Ectodermal cell (in vitro differentiated cells): Measurements from ENCODE around the gene KIRREL3.

Experiments
- H3K27ac ChIP-seq: 2 replicates; pipeline ENCODE4 v1.7.0; 2013; ENCODE audit warnings: mild to moderate bottlenecking, low read depth, low read length; ENCODE audit not compliant: insufficient read depth, poor library complexity, severe bottlenecking
- H3K27me3 ChIP-seq: 2 replicates; pipeline ENCODE4 v1.7.0; 2013; ENCODE audit warnings: mild to moderate bottlenecking, low read length; ENCODE audit not compliant: insufficient read depth, control insufficient read depth, poor library complexity, severe bottlenecking
- H3K36me3 ChIP-seq: one replicate; pipeline ENCODE4 v1.7.0; 2013; ENCODE audit warnings: low read length; ENCODE audit not compliant: control insufficient read depth, insufficient read depth
- H3K4me1 ChIP-seq: one replicate; pipeline ENCODE4 v1.7.0; 2013; ENCODE audit warnings: low read length; ENCODE audit not compliant: control insufficient read depth, insufficient read depth
- H3K4me3 ChIP-seq: 2 replicates; pipeline ENCODE4 v1.7.0; 2013; ENCODE audit warnings: low read depth, low read length, control low read depth; ENCODE audit not compliant: insufficient read depth
- H3K9me3 ChIP-seq: 2 replicates; pipeline ENCODE4 v1.7.0; 2013; ENCODE audit warnings: mild to moderate bottlenecking, low read length, moderate library complexity; ENCODE audit not compliant: control insufficient read depth
- WGBS, 2 experiments: methylation state at CpG; one replicate each; pipeline ENCODE4 v1.1.7; 2013; ENCODE audit warnings: missing lambda C conversion rate in 2 of 2; 5-methylcytosine and 5-hydroxymethylcytosine counted together

The KIRREL3 gene

GRCh38 chr11:126638648-126639047 is 361.9 kb downstream of the KIRREL3 start:
- Histone ChIP-seq H3K36me3 (no peaks in the 10 kb centered on the region), H3K9me3 (no peaks in the 10 kb centered on the region), H3K27ac (no peak overlapping the region), H3K4me1 (peaks cover 25% of the 10 kb centered on the region), H3K4me3 (no peak overlapping the region), H3K27me3 (no peaks in the 10 kb centered on the region)
- 70 to 84% methylated on average over 4 to 5 of the region's 5 CpGs for whole genome bisulfite sequencing, 2 experiments

- Histone ChIP-seq H3K36me3 (no peaks in the 10 kb centered on the region), H3K4me3 (no peak overlapping the region), H3K9me3 (no peaks in the 10 kb centered on the region), H3K4me1 (peaks cover 29% of the 10 kb centered on the region), H3K27ac (no peak overlapping the region), H3K27me3 (no peaks in the 10 kb centered on the region)
- 63 to 83% methylated on average over 2 of the region's 2 CpGs for WGBS, 2 experiments
These were observed 362.8 kb downstream of the KIRREL3 start for GRCh38 chr11:126637795-126638175.

GRCh38 chr11:126636911-126637794 is 363.4 kb downstream of the KIRREL3 start:
- Histone ChIP-seq H3K9me3 (no peaks in the 10 kb centered on the region), H3K27me3 (no peaks in the 10 kb centered on the region), H3K4me1 (peaks cover 29% of the 10 kb centered on the region), H3K36me3 (no peaks in the 10 kb centered on the region), H3K27ac (no peak overlapping the region), H3K4me3 (no peak overlapping the region)
- WGBS, 2 experiments = 84 to 93% methylated on average over 4 to 5 of the region's 5 CpGs

- H3K9me3 ChIP-seq = no peaks in the 10 kb centered on the region
- no peak overlapping the region for H3K27ac ChIP-seq
- WGBS, 2 experiments = 91% methylated on average over 2 to 3 of the region's 3 CpGs
- no peak overlapping the region for H3K4me3 ChIP-seq
- H3K4me1 ChIP-seq = peaks cover 26% of the 10 kb centered on the region
- H3K27me3 ChIP-seq = no peaks in the 10 kb centered on the region
- no peaks in the 10 kb centered on the region for H3K36me3 ChIP-seq
These were observed 365.1 kb downstream of the KIRREL3 start for GRCh38 chr11:126635511-126635910.

- Histone ChIP-seq H3K9me3 (no peaks in the 10 kb centered on the region), H3K4me1 (peaks cover 25% of the 10 kb centered on the region), H3K27me3 (no peaks in the 10 kb centered on the region), H3K27ac (no peak overlapping the region), H3K4me3 (no peak overlapping the region), H3K36me3 (no peaks in the 10 kb centered on the region)
- WGBS, 2 experiments = 90 to 99% methylated on average over 2 of the region's 2 CpGs
These were observed 365.6 kb downstream of the KIRREL3 start for GRCh38 chr11:126634963-126635362.

- Histone ChIP-seq H3K36me3 (no peaks in the 10 kb centered on the region), H3K27me3 (no peaks in the 10 kb centered on the region), H3K9me3 (no peaks in the 10 kb centered on the region), H3K4me1 (peaks cover 22% of the 10 kb centered on the region), H3K27ac (no peak overlapping the region), H3K4me3 (no peak overlapping the region)
- WGBS, 2 experiments = 56% methylated on average over 3 of the region's 3 CpGs
These were observed 367.2 kb downstream of the KIRREL3 start for GRCh38 chr11:126633330-126633729.

- Histone ChIP-seq H3K36me3 (no peaks in the 10 kb centered on the region), H3K4me3 (no peak overlapping the region), H3K9me3 (no peaks in the 10 kb centered on the region), H3K27me3 (no peaks in the 10 kb centered on the region), H3K27ac (no peak overlapping the region), H3K4me1 (peaks cover 10% of the 10 kb centered on the region)
- 88 to 89% methylated on average over 10 of the region's 10 CpGs for WGBS, 2 experiments
These were observed 369.4 kb downstream of the KIRREL3 start for GRCh38 chr11:126630893-126631798.

- WGBS, 2 experiments = 90 to 95% methylated on average over 3 of the region's 3 CpGs
- no peak overlapping the region for H3K4me3 ChIP-seq
- H3K27me3 ChIP-seq = no peaks in the 10 kb centered on the region
- no peaks in the 10 kb centered on the region for H3K36me3 ChIP-seq
- no peaks in the 10 kb centered on the region for H3K9me3 ChIP-seq
- peaks cover 10% of the 10 kb centered on the region for H3K4me1 ChIP-seq
- H3K27ac ChIP-seq = no peak overlapping the region
These were observed 370.1 kb downstream of the KIRREL3 start for GRCh38 chr11:126630488-126630887.

GRCh38 chr11:126628790-126629621 is 371.6 kb downstream of the KIRREL3 start:
- Histone ChIP-seq H3K9me3 (no peaks in the 10 kb centered on the region), H3K36me3 (no peaks in the 10 kb centered on the region), H3K4me1 (peaks cover 10% of the 10 kb centered on the region), H3K27ac (no peak overlapping the region), H3K4me3 (no peak overlapping the region), H3K27me3 (no peaks in the 10 kb centered on the region)
- WGBS, 2 experiments = 88 to 89% methylated on average over 13 of the region's 13 CpGs
